AG04449 (cell line): ENCODE results near the gene RDH13.

Experiments used
- CTCF ChIA-PET: fragments of 350-600 bp; formaldehyde crosslinking; extraction: SDS; loops from one replicate; lab custom pipeline; 2021; ENCODE audit warnings: antibody characterized with exemption; lab: Yijun Ruan, JAX
- POLR2A ChIA-PET: fragments of 400-600, 350-600 bp; formaldehyde crosslinking; extraction: SDS; loops from one replicate; lab custom pipeline; 2020; ENCODE audit warnings: antibody characterized with exemption, inconsistent platforms; lab: Yijun Ruan, JAX
- DNase-seq: peaks from one replicate; pipeline ENCODE4 v3.0.0-alpha.2; 2010; ENCODE audit warnings: low read depth, low spot score
- H3K4me3 ChIP-seq: 2 replicates; pipeline ENCODE4 v1.5.1; 2011; ENCODE audit warnings: low read depth, mild to moderate bottlenecking, control low read depth, low read length
- TF ChIP-seq, protein P1 (sequence below): IDR thresholded peaks from one replicate; pipeline ENCODE4 v1.5.1; 2011; ENCODE audit warnings: mild to moderate bottlenecking, moderate library complexity, low read length, control low read depth, inconsistent platforms; ENCODE audit not compliant: insufficient read depth; ENCODE audit errors: missing control alignments

The RDH13 gene

DNA sequence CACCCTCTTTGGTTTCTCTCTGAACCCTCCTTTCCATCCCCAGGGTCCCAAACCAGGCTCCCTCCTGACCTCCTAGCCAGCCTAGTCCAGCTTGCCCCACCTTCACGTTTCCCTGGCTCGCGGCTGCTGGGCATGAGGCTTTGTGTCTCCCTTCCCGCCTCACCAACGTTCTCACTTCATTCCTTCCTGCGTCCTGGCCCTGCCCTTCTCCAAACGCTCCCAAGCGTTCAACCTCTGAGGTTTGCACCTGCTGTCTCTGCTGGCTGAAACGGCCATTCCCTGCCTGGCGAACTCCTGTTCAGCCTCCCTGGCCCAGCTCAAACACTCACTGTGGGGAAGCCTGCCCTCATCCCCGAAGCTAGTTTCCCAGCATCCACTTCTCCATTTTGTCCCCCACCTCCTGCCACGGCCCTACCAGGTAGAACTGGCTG lies 25.1 kb upstream of the RDH13 start:
- ChIA-PET CTCF (interaction anchor here (0.6 to 4.1 kb wide), 28 partner anchors 8 to 1245 kb away, joined by 3 to 43 read pairs (median 4); partner anchors contain the start of genes DNAAF3, EPS8L1, RDH13 and ZNF865), POLR2A (no interaction called here)
- peak overlapping the region; percentile 64 for H3K4me3 ChIP-seq
- TF ChIP-seq, protein P1, sequence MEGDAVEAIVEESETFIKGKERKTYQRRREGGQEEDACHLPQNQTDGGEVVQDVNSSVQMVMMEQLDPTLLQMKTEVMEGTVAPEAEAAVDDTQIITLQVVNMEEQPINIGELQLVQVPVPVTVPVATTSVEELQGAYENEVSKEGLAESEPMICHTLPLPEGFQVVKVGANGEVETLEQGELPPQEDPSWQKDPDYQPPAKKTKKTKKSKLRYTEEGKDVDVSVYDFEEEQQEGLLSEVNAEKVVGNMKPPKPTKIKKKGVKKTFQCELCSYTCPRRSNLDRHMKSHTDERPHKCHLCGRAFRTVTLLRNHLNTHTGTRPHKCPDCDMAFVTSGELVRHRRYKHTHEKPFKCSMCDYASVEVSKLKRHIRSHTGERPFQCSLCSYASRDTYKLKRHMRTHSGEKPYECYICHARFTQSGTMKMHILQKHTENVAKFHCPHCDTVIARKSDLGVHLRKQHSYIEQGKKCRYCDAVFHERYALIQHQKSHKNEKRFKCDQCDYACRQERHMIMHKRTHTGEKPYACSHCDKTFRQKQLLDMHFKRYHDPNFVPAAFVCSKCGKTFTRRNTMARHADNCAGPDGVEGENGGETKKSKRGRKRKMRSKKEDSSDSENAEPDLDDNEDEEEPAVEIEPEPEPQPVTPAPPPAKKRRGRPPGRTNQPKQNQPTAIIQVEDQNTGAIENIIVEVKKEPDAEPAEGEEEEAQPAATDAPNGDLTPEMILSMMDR = no peak
- DNase-seq = no peak

DNA sequence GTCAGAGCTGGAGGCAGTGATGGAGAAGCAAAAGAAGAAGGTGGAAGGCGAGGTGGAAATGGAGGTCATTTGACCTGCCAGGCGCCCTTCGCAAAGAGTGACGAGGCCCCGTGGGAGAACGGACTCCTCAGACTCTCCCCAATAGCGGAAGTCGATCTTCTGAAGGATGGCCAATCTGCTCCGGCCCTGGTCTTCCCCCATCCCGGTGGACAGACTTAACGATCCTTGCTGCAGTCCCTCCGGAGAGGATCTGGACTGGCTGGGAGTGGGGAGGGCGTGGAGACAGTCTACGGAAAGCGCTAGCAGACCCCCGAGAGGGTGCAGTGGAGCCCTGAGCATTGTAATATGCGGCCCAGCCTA lies 24.6 kb upstream of the RDH13 start:
- ChIA-PET POLR2A (interaction anchor here (0.9 kb wide), 1 partner anchor 320 kb away, joined by 3 read pairs; the partner anchor contains the start of gene UBE2S), CTCF (interaction anchor here (0.8 to 4.1 kb wide), 15 partner anchors 13 to 1246 kb away, joined by 3 to 43 read pairs (median 6); partner anchors contain the start of genes EPS8L1 and ZNF865)
- DNase-seq = no peak
- TF ChIP-seq, protein P1 = no peak
- H3K4me3 ChIP-seq = peak overlapping the region; percentile 64

DNA sequence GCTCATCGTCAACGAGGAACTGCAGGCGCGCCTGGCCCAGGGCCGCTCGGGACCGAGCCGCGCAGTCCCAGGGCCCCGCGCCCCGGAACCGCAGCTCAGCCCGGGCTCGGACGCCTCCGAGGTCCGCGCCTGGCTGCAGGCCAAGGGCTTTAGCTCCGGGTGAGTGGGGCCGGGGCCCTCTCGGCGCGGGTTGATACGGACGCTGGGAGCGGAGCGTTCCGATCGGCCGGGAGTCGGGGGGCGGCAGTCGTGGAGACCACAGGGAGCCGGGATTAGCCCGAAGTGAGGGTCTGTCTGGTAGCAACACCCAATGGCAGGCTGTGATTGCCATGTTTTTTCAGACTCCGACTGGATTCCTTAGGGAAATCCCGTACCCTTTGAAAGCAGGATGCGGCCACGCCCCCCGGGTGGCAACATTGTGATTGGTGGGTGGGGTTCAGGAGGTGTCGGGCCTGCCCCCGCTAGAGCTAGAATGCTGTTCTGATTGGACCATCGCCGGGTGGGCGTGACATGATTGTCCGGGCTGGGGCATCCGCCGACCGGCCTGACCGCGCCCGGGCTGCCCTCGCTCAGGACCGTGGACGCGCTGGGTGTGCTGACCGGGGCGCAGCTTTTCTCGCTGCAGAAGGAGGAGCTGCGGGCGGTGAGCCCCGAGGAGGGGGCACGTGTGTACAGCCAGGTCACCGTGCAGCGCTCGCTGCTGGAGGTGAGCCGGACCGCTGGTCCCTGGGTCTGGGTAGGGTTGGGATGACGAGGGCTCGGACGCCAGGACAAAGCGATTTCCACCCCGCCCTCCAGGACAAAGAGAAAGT lies 24.0 kb upstream of the RDH13 start:
- TF ChIP-seq, protein P1 = no peak
- ChIA-PET CTCF (interaction anchor here (1.0 to 4.1 kb wide), 6 partner anchors 13 to 65 kb away, joined by 3 to 43 read pairs (median 19); partner anchors contain the start of gene EPS8L1), POLR2A (interaction anchor here (0.9 kb wide), 1 partner anchor 321 kb away, joined by 3 read pairs; the partner anchor contains the start of gene UBE2S)
- H3K4me3 ChIP-seq = peak overlapping the region; percentile 64
- peak; percentile 34 for DNase-seq

DNA sequence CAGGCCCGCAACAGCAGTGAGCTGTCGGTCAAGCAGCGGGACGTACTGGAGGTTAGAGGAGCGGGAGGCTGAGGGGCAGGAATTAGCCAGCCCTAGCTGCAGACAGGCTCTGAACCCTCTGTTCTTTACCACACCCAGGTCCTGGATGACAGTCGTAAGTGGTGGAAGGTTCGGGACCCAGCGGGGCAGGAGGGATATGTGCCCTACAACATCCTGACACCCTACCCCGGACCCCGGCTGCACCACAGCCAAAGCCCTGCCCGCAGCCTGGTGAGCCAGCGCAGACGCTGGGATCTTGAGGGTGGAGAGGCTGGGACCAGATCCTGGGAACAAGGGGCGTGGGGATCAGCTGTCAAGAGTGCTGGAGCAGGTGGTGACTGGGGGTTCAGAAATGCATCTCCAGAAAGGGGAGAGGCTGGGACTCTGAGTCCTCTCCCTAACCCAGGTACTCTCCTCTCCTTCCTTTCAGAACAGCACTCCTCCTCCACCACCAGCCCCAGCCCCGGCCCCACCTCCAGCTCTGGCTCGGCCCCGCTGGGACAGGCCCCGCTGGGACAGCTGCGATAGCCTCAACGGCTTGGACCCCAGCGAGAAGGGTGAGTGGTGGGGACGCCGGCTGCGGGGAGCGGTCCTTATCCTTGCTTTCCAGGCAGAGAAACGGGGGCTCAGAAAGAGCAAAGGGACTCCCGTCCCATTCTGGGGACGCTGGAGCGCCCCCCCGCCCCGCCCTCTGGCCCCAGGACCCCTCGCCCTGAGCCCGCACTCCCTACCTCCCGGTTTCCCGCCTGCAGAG lies 23.2 kb upstream of the RDH13 start:
- peak overlapping the region; percentile 64 for H3K4me3 ChIP-seq
- no peak for DNase-seq
- ChIA-PET POLR2A (interaction anchor here (0.6 to 0.9 kb wide), 2 partner anchors 321 to 322 kb away, joined by 3 read pairs; partner anchors contain the start of gene UBE2S), CTCF (interaction anchor here (0.7 to 4.1 kb wide), 6 partner anchors 10 to 413 kb away, joined by 3 to 18 read pairs (median 3); no protein-coding TSS in a partner anchor)
- TF ChIP-seq, protein P1 = no peak

DNA sequence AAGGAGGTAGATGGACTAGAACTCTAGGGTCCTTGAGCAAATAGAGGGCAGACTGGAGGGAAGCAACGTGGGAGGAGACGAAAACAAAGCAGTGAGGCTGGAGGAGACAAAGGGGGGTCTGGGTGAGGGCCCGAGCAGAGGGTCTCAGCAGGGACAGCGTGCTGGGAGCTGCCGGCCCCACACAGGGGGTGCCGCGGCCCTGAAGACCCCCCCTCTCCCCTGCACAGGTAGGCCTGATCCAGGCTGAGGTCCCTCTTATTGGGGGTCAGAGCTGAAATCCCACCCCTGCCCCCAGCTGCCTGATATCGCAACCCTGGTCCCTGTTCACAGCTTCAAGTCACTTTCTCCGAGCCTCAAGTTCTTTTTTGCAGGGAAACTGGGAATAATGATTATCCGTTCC lies 21.5 kb upstream of the RDH13 start:
- TF ChIP-seq, protein P1 = no peak
- DNase-seq = no peak
- no peak overlapping the region for H3K4me3 ChIP-seq
- CTCF ChIA-PET = interaction anchor here (0.6 kb wide), 1 partner anchor 76 kb away, joined by 4 read pairs; no protein-coding TSS in a partner anchor
- POLR2A ChIA-PET = no interaction called here
